Measurements from ENCODE around the gene HES6.

GRCh38 chr2:238231251-238231793 is 8.5 kb downstream of the HES6 start:
- TF ChIP-seq CTCF (IDR thresholded peaks at IDR 0.05): no peak
- no peak for TF ChIP-seq ZFX (IDR thresholded peaks at IDR 0.05; ENCODE audit: borderline replicate concordance)

All from 22Rv1 (cell line).